Stimulated activated CD4-positive, alpha-beta T cell treated with anti-CD3 and anti-CD28 coated beads, Interleukin-2, amount 100 ng/mL, for 48 hours (primary cell): ENCODE measurements around the gene TYSND1.
"Not testable (repeated sequence)": the region's sequence is repeated elsewhere in the genome, so short reads cannot be mapped to it uniquely, and the experiment has no call there.

ENCODE experiments used
- DNase-seq, 2 donors: peaks; one replicate each; pipeline ENCODE4 v3.0.0-alpha.2; 2020

TYSND1 gene

GRCh38 chr10:70131560-70131937, 15.0 kb downstream of the TYSND1 start:
- no peak for DNase-seq

GRCh38 chr10:70130878-70131559, 15.5 kb downstream of the TYSND1 start:
- DNase-seq = no peak

GRCh38 chr10:70126700-70127395, 19.7 kb downstream of the TYSND1 start:
- no peak for DNase-seq

- no peak for DNase-seq
These were observed 20.5 kb downstream of the TYSND1 start for GRCh38 chr10:70125918-70126552.

- no peak for DNase-seq
These were observed 21.6 kb downstream of the TYSND1 start for GRCh38 chr10:70124918-70125317.

GRCh38 chr10:70124415-70124814, 22.1 kb downstream of the TYSND1 start:
- DNase-seq = no peak

GRCh38 chr10:70123817-70124216, 22.7 kb downstream of the TYSND1 start:
- no peak for DNase-seq

- not testable (repeated sequence) for DNase-seq
These were observed 23.3 kb downstream of the TYSND1 start for GRCh38 chr10:70123166-70123565.

GRCh38 chr10:70122742-70123141, 23.8 kb downstream of the TYSND1 start:
- DNase-seq = no peak

GRCh38 chr10:70121281-70121949, 25.1 kb downstream of the TYSND1 start:
- no peak for DNase-seq

- DNase-seq = no peak
These were observed 26.1 kb downstream of the TYSND1 start for GRCh38 chr10:70120417-70120816.

GRCh38 chr10:70119623-70120022, 26.9 kb downstream of the TYSND1 start:
- DNase-seq = no peak

GRCh38 chr10:70119197-70119596, 27.3 kb downstream of the TYSND1 start:
- no peak for DNase-seq

- no peak for DNase-seq
These were observed 28.3 kb downstream of the TYSND1 start for GRCh38 chr10:70118196-70118595.

- no peak for DNase-seq
These were observed 28.9 kb downstream of the TYSND1 start for GRCh38 chr10:70117646-70118045.

- peak; percentile 39 to 54 for DNase-seq
These were observed 30.4 kb downstream of the TYSND1 start for GRCh38 chr10:70115948-70116682.

- DNase-seq = no peak
These were observed 31.6 kb downstream of the TYSND1 start for GRCh38 chr10:70114902-70115301.

- no peak for DNase-seq
These were observed 34.4 kb downstream of the TYSND1 start for GRCh38 chr10:70112071-70112470.

GRCh38 chr10:70111496-70111895, 35.0 kb downstream of the TYSND1 start:
- no peak for DNase-seq

- DNase-seq = no peak
These were observed 37.3 kb downstream of the TYSND1 start for GRCh38 chr10:70109064-70109729.

- no peak for DNase-seq
These were observed 39.3 kb downstream of the TYSND1 start for GRCh38 chr10:70106958-70107791.
